ENCODE data around the gene TMEM120A.

- TF ChIP-seq POLR2A (IDR thresholded peaks at IDR 0.05), result peak in 1 of 4 donors; percentile 21
- TF ChIP-seq POLR2AphosphoS5 (IDR thresholded peaks at IDR 0.05), result peak; percentile 84 to 92
- TF ChIP-seq CTCF (IDR thresholded peaks at IDR 0.05), result no peak
Observed at GRCh38 chr7:75951506-75951905, 42.9 kb downstream of the TMEM120A start.

Measured in upper lobe of left lung (tissue), 4 donors.